GM19035 (cell line): ENCODE data around the gene SPG21.

ENCODE experiments used
- ATAC-seq: cut with Tn5 transposase; IDR thresholded peaks from one replicate; pipeline ENCODE4 v1.9.1; 2021; ENCODE audit not compliant: unreplicated experiment

The SPG21 gene

GRCh38 chr15:64993290-64993689 is 3.6 kb upstream of the SPG21 start:
- no peak for ATAC-seq

DNA sequence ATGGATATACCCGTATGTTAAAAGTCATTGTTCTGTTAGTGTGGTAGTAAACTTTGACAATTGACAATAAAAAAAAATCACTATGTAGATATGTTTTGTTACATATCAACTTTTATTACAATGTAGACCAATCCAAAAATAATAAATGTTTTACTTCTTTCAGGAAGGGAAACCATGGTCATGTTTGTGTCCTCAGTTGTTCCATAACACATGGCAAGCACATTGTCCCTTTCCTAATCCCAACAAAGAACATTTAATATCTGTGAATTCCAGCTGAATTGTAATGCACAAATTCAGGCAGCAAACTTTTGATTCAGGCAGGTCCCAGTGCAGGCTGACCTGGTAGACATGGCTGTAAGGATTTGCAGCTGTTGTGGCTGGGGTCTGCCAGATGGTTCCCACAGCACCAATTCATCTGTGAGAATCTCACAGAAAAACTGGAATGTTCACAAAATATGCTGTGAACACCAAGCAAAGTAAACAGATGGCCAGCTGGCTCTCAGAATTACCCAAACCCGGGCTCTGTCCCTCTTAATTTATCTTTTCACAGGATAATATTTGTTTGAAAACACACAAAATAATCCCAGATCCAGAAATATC is 1.9 kb upstream of the SPG21 start:
- ATAC-seq = no peak

DNA sequence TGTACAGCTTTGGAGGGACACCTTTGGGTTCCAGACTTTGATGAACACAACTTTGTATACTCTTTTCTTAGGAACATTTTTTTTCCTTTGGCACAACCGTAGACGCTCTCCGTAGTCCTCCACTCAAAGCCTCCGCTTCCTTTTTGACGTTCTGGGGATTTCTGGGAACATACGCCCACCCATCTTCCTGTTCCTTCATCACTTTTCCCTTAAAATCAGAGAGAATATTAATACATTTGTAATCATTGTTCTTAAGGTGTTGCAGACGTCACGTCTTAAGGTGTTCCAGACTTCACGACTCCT is 405 bp upstream of the SPG21 start:
- ATAC-seq = no peak

DNA sequence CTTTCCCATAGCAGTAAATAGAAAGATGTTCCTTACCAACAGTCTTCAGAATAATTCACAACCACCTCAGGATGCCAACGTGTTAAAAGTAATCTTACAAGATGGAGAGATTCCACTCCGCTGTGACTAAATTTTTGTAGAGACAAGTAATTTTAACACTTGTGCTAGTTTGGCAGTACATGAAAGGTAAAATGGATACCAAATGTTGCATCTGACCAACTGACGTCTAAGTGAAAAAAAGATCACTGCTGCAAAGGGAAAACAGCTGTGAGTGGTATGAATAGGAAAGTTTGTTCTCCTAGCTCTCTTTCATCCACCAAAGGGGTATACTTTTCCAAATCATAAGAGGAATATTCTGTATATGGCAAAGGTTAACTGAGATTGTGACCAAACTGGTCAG is 2.6 kb downstream of the SPG21 start:
- ATAC-seq = no peak

DNA sequence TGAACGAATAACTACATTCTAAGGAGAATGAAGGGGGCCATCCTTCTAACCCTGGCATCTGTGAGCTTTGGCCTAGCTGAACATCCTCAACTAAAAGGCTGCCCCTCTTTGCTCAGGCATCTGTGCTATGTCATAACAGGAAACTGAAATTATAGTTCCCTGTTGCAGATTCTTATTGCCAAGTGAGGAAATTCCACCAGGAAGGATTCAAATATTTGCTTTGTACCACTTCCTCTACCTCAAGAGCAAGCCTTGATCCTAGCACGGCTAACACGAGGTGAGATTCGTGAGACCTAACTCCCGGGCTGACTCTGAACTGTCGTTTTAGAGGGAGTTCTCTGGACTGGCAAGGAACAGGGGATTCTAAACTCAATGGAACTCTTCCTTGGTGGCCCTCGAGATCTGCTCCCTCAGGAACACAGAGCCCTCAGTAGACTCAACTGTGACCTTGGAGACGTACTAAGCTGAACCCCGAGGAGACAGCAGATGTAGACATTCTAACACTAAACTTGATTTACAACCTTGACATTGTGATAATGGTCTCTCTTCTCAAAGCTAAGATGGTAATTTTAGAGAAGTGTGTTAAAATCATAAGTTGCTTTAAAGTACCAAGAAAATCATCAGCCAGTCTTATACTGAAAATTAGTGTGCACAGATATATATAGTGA is 4.2 kb downstream of the SPG21 start:
- no peak for ATAC-seq

- ATAC-seq = no peak
Measured at GRCh38 chr15:64982472-64982871, 7.2 kb downstream of the SPG21 start.

DNA sequence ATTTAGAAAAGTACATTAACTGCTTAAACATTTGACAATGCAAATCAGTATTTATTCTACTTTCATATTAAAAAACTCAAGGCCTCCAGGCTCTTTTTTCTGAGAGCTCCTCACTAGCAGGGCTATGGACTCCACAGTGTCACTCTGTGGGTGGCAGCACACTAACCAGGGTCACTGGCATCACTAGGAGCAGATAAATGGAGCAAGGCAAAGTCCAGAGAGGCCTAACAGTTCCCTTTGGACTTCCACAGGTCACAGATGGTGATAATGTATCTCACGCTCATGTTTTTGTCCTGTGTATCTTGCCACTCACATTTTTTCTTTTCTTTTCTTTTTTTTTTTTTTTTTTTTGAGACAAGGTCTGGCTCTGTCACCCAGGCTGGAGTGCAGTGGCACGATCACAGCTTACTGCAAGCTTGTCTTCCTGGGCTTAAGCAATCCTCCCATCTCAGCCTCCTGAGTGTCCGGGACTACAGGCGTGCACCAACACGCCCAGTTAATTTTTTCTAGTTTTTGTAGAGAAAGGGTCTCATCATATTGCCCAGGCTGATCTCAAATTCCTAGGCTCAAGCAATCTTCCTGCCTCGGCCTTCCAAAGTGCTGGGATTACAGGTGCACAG is 7.8 kb downstream of the SPG21 start:
- ATAC-seq = no peak

DNA sequence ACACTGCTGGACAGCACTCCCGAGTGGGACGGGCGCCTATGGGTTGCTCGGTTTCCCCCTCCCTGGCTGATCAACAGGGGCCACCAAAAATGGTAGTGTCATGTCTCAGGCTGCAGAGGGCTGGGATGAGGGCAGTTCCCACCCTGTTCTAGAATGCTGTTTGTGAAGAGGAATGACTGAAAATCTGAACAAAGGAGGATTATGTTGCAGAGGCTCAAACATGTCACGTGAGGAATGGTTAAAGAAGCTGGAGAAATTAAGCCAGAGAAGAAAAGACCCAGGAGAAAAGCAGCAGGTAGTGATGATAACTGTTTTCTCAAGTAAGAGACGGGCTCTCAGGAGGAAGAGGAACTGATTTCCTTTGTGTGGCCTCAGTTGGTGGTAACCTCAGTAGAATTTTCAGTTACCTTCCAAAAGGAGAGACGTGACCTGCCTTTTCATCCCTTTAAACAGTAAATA is 10.4 kb downstream of the SPG21 start:
- no peak for ATAC-seq

GRCh38 chr15:64975390-64975789 is 14.3 kb downstream of the SPG21 start:
- ATAC-seq = no peak

DNA sequence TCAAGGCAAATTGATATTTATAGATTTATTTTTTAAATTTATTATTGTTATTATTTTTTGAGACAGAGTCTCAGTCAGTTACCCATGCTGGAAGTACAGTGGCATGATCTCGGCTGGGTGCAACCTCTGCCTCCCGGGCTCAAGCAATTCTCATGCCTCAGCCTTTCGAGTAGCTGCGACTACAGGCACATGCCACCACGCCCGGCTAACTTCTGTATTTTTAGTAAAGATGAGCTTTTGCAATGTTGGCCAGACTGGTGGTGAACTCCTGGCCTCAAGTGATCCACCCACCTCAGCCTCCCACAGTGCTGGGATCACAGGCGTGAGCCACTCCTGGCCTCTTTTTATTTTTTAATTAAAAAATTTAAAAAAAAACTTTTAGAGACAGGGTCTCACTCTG is 19.0 kb downstream of the SPG21 start:
- ATAC-seq = no peak

DNA sequence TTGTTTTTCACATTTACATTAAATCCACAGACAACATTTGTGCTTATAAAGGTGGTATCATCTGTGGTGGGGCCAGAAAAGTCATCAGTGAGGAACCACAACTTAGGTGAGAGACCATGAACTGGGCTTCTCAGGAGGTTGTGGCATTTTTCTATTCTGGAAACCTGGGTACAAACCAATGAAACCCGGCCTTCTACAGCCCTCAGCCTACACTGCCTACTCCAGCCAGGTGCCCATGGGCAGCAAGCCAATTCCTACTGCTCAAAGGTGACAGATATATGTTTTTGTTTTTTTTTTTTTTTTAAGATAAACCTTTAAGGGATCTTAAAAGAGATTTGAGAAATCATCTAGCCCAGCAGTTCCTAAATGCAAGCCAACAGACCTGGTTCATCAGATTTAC is 20.3 kb downstream of the SPG21 start:
- ATAC-seq = no peak

DNA sequence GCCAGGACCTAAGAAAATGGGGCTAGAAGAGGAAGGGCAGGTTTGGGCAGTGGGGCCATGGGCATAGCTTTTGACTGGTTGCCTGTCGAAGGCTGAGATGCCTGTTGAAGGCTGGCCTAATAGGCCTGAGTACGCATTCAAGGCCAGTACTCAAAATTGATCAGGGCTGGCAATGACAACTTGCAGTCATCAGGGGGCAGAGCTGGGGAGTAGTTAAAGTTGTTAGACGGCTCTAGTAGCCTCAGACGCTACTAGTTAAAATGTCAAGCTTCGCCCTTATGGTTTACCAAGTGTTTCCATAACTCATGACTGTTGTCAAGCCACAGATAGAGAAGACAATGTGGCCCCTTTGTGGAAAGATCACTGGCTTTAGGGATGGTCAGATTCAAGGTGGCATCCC is 28.7 kb downstream of the SPG21 start:
- ATAC-seq = no peak

DNA sequence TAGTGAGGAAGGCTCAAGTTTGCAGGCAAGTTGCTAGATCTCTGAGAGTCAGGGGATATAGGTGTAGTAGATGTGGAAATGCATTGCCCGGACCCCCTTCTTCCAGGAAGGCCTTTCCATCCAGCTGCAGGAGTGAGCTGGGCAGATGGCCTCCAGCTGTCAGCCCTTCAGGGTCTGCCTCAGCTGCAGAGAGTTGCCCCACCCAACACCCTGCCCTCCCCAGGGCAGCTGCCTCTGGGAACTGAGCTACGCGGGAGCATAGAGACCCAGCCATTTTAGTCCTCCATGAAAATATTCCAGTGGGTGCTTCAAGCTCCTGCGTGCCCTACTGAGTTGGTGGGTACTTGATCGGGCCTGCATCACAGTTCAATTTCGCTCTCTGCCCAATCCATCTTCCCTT is 29.6 kb downstream of the SPG21 start:
- no peak for ATAC-seq

DNA sequence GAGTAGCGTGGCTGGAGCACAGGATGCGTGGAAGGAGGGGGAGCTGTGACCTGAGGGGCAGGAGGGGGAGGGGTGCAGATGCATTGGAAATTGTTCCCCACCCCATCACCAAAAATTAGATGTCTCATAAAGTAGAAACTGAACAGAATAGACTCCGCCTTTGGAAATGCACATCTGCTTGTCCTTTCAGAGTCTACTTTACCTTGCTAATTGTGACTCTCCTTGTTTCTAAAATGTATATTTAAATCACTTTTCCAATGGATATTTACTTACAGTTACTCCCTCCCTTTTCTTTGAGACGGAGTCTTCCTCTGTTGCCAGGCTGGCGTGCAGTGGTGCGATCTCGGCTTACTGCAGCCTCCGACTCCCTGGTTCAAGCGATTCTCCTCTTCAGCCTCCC is 30.6 kb downstream of the SPG21 start:
- no peak for ATAC-seq

DNA sequence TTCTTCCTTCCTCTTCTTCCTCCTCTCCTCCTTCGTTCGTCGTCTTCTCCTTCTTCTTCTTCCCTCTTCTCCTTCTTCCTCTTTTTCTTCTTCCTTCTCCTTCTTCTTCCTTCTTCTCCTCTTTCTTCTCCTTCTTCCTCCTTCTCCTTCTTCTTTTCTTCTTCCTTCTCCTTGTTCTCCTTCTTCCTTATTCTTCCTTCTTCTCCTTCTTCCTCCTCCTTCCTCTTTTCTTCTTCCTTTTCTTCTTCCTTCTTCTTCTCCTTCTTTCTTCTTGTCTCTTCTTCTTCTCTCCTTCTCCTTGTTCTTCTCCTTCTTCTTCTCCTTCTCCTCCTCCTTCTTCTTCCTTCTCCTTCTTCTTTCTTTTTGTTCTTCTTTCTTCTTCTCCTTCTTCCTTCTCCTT is 35.3 kb downstream of the SPG21 start:
- ATAC-seq = no peak

DNA sequence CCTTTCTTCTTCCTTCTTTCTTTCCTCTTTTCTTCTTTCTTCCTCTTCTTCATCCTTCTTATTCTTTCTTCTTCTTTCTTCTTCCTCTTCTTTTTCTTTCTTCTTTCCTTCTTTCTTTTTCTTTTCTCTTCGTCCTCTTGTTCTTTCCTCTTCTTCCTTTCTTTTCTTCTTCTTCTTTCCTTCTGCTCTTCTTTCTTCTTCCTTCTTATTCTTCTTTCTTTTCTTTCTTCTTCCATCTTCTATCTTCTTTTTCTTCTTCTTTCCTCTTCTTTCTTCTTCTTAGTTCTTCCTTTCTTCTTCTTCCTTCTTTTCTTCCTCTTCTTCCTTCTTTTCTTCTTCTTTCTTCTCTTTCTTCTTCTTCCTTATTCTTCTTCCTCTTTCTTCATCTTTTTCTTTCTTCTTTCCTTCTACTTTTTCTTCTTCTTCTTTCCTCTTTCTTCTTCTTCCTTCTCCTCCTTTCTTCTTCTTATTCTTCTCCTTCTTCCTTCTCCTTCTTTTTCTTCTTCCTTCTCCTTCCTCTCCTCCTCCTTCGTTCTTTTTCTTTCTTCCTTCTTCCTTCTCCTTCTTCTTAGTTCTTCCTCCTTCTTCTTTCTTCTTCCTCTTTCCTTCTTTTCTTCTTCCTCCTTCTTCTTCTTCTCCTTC is 37.8 kb downstream of the SPG21 start:
- ATAC-seq = no peak

DNA sequence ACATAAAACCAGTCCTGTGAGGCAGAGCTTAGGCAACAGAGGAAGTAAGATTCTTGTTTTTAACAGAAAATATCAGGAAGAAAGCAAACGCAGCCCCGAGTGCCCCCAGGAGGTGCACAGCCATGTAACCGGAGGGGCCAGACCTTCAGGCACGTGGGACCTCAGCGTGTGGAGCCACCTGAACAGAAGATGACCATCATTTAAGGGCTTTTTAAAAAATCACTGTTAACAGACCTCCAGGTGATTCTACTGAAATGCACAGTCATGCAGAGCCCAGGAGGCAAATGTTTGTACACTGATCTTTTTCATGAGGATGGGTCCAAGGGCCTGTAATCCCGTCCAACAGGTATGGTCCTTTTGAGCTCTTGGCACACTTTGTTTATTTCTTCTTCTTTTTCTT is 38.8 kb downstream of the SPG21 start:
- no peak for ATAC-seq

GRCh38 chr15:64949383-64950186 is 40.1 kb downstream of the SPG21 start:
- ATAC-seq = no peak

GRCh38 chr15:64948916-64949315 is 40.8 kb downstream of the SPG21 start:
- no peak for ATAC-seq

- no peak for ATAC-seq
Measured at GRCh38 chr15:64947211-64947610, 42.5 kb downstream of the SPG21 start.

DNA sequence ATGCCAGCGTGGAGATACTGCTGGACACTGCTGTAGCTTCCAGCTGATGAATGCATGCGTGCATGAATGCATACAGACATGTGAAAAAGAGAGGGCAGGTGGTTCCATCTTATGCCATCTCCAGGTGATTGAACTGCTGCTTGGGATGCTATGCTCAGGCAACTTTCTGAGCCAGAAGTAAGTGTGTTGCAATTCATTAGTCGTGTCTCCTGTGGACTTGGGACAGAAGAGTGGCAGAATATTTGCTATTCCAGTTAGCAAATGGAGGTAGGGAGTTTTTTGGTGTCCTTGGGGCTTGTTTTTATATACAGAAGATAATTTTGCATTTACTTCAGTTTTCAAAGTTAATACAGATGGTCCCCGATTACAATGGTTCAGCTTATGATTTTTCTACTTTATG is 44.8 kb downstream of the SPG21 start:
- no peak for ATAC-seq
